ENCODE measurements around the gene ROM1. TPM values are rescaled to one million over a fixed set of nuclear protein-coding genes. Genes with fewer than 3 reads are reported as not detected.
"Not testable (repeated sequence)": the region's sequence is repeated elsewhere in the genome, so short reads cannot be mapped to it uniquely, and the experiment has no call there.

ROM1 gene
- total RNA-seq, 1 donor from 2014 or later = 1.5 TPM

- no peak for DNase-seq
These were observed 2.7 kb upstream of the ROM1 start for GRCh38 chr11:62610403-62610802.

GRCh38 chr11:62610814-62611704 is 2.0 kb upstream of the ROM1 start:
- DNase-seq = no peak

- DNase-seq = peak; percentile 26
These were observed 1.2 kb upstream of the ROM1 start for GRCh38 chr11:62611705-62612365.

GRCh38 chr11:62613291-62613778 is 278 bp downstream of the ROM1 start:
- no peak for DNase-seq

- DNase-seq = no peak
These were observed 1.2 kb downstream of the ROM1 start for GRCh38 chr11:62614275-62614674.

- DNase-seq = no peak
These were observed 2.5 kb downstream of the ROM1 start for GRCh38 chr11:62615521-62615920.

- DNase-seq = not testable (repeated sequence)
These were observed 3.9 kb downstream of the ROM1 start for GRCh38 chr11:62616957-62617356.

GRCh38 chr11:62621027-62621566 is 8.0 kb downstream of the ROM1 start:
- DNase-seq = no peak

- peak; percentile 92 for DNase-seq
These were observed 8.8 kb downstream of the ROM1 start, which contains the start of gene B3GAT3 for GRCh38 chr11:62621567-62622470. Gene B3GAT3, minus strand, starts transcription at chr11:62621986. Its CDS starts 39 bp downstream, at chr11:62621947.

GRCh38 chr11:62622476-62623089 is 9.5 kb downstream of the ROM1 start:
- no peak for DNase-seq

- no peak for DNase-seq
These were observed 14.7 kb downstream of the ROM1 start for GRCh38 chr11:62627713-62628112.

GRCh38 chr11:62632492-62632891 is 19.4 kb downstream of the ROM1 start:
- no peak for DNase-seq

GRCh38 chr11:62644220-62644619 is 31.2 kb downstream of the ROM1 start:
- DNase-seq = no peak

GRCh38 chr11:62645671-62645945 is 32.6 kb downstream of the ROM1 start:
- no peak for DNase-seq

GRCh38 chr11:62645946-62646824 is 33.1 kb downstream of the ROM1 start, which contains the start of gene GANAB:
Gene GANAB, minus strand, starts transcription at chr11:62646613. Its CDS starts 14 bp downstream, at chr11:62646599.
- DNase-seq = peak; percentile 98

GRCh38 chr11:62646825-62647608 is 34.0 kb downstream of the ROM1 start:
- DNase-seq = no peak

- DNase-seq = no peak
These were observed 34.5 kb downstream of the ROM1 start for GRCh38 chr11:62647609-62648005.

- DNase-seq = no peak
These were observed 35.3 kb downstream of the ROM1 start for GRCh38 chr11:62648185-62648966.

- no peak for DNase-seq
These were observed 35.9 kb downstream of the ROM1 start for GRCh38 chr11:62648967-62649364.

All from skin of body (tissue), 2 donors.